Activated T-cell treated with anti-CD3 and anti-CD28 coated beads, Interleukin-2, amount 50 U/mL, for 4 hours (primary cell): ENCODE results near the gene SUGP2. TPM values are rescaled to one million over a fixed set of nuclear protein-coding genes. Genes with fewer than 3 reads are reported as not detected.

Experiments used
- ATAC-seq, 2 donors: fragments of 200-7000 bp; cut with Tn5 transposase; one replicate each; pipeline ENCODE4 v1.10.0; 2021
- DNase-seq: peaks from one replicate; pipeline ENCODE4 v3.0.0-alpha.2; 2020
- H3K27me3 Mint-ChIP-seq: one replicate; pipeline ENCODE4 v1.8.0; 2021; ENCODE audit warnings: low read depth, mixed read lengths
- H3K36me3 Mint-ChIP-seq: one replicate; pipeline ENCODE4 v1.8.0; 2022; ENCODE audit warnings: mixed read lengths; ENCODE audit not compliant: insufficient read depth
- H3K4me1 Mint-ChIP-seq: one replicate; pipeline ENCODE4 v1.8.0; 2021; ENCODE audit warnings: low read depth, mixed read lengths
- H3K4me3 Mint-ChIP-seq: one replicate; pipeline ENCODE4 v1.8.0; 2021; ENCODE audit warnings: mild to moderate bottlenecking, moderate library complexity, mixed read lengths
- H3K9me3 Mint-ChIP-seq: one replicate; pipeline ENCODE4 v1.8.0; 2021; ENCODE audit warnings: mixed read lengths
- total RNA-seq, 3 donors: library from RNA; stranded (reverse); gene quantifications; one replicate each; pipeline ENCODE4 v1.2.1, GENCODE V29; 2021

SUGP2 gene
- total RNA-seq, 3 donors from 2014 or later: 66.8 to 76.6 (median 71.8) TPM

- DNase-seq: no peak
- H3K4me3 Mint-ChIP-seq: no peak overlapping the region
- peaks cover 35% of the 10 kb centered on the region for H3K36me3 Mint-ChIP-seq
- H3K9me3 Mint-ChIP-seq: no peaks in the 10 kb centered on the region
- no peak for ATAC-seq
- H3K4me1 Mint-ChIP-seq: peaks cover 29% of the 10 kb centered on the region
- no peaks in the 10 kb centered on the region for H3K27me3 Mint-ChIP-seq
Observed at GRCh38 chr19:18998276-18998675, 35.0 kb downstream of the SUGP2 start.

GRCh38 chr19:18996796-18997394 is 36.4 kb downstream of the SUGP2 start:
- H3K4me1 Mint-ChIP-seq: peaks cover 29% of the 10 kb centered on the region
- no peak for DNase-seq
- ATAC-seq: no peak
- no peaks in the 10 kb centered on the region for H3K9me3 Mint-ChIP-seq
- no peak overlapping the region for H3K4me3 Mint-ChIP-seq
- peaks cover 40% of the 10 kb centered on the region for H3K36me3 Mint-ChIP-seq
- H3K27me3 Mint-ChIP-seq: no peaks in the 10 kb centered on the region

GRCh38 chr19:18996351-18996750 is 37.0 kb downstream of the SUGP2 start:
- Mint-ChIP-seq H3K27me3 (no peaks in the 10 kb centered on the region), H3K4me3 (no peak overlapping the region), H3K9me3 (no peaks in the 10 kb centered on the region), H3K36me3 (peaks cover 39% of the 10 kb centered on the region), H3K4me1 (peaks cover 25% of the 10 kb centered on the region)
- ATAC-seq: no peak
- no peak for DNase-seq

- no peak for DNase-seq
Observed at GRCh38 chr19:18995804-18996241, 37.5 kb downstream of the SUGP2 start.

GRCh38 chr19:18993115-18993514 is 40.2 kb downstream of the SUGP2 start:
- ATAC-seq (no peak), DNase-seq (no peak)
- H3K4me3 Mint-ChIP-seq: no peak overlapping the region
- H3K9me3 Mint-ChIP-seq: no peaks in the 10 kb centered on the region
- H3K36me3 Mint-ChIP-seq: peaks cover 30% of the 10 kb centered on the region
- no peaks in the 10 kb centered on the region for H3K4me1 Mint-ChIP-seq
- no peaks in the 10 kb centered on the region for H3K27me3 Mint-ChIP-seq

More at GRCh38 chr19:18995804-18996241, 37.5 kb downstream of the SUGP2 start:
- Mint-ChIP-seq H3K4me1 (peaks cover 22% of the 10 kb centered on the region), H3K36me3 (peaks cover 42% of the 10 kb centered on the region), H3K27me3 (no peaks in the 10 kb centered on the region), H3K4me3 (no peak overlapping the region), H3K9me3 (no peaks in the 10 kb centered on the region)
- ATAC-seq: peak in 1 of 2 donors; percentile 55

- DNase-seq (no peak), ATAC-seq (no peak)
- H3K9me3 Mint-ChIP-seq: no peaks in the 10 kb centered on the region
- no peaks in the 10 kb centered on the region for H3K4me1 Mint-ChIP-seq
- H3K4me3 Mint-ChIP-seq: no peak overlapping the region
- H3K36me3 Mint-ChIP-seq: peaks cover 28% of the 10 kb centered on the region
- no peaks in the 10 kb centered on the region for H3K27me3 Mint-ChIP-seq
Observed at GRCh38 chr19:18992696-18993095, 40.6 kb downstream of the SUGP2 start.

GRCh38 chr19:18991468-18991867 is 41.8 kb downstream of the SUGP2 start:
- DNase-seq: no peak
- Mint-ChIP-seq H3K36me3 (peaks cover 25% of the 10 kb centered on the region), H3K27me3 (no peaks in the 10 kb centered on the region), H3K9me3 (no peaks in the 10 kb centered on the region), H3K4me1 (no peaks in the 10 kb centered on the region), H3K4me3 (no peak overlapping the region)
- ATAC-seq: no peak

GRCh38 chr19:18991006-18991405 is 42.3 kb downstream of the SUGP2 start:
- Mint-ChIP-seq H3K4me1 (no peaks in the 10 kb centered on the region), H3K36me3 (peaks cover 25% of the 10 kb centered on the region), H3K4me3 (no peak overlapping the region), H3K27me3 (no peaks in the 10 kb centered on the region), H3K9me3 (no peaks in the 10 kb centered on the region)
- no peak for DNase-seq
- no peak for ATAC-seq

GRCh38 chr19:18990128-18990708 is 43.1 kb downstream of the SUGP2 start:
- Mint-ChIP-seq H3K9me3 (no peaks in the 10 kb centered on the region), H3K36me3 (peaks cover 23% of the 10 kb centered on the region), H3K4me1 (no peaks in the 10 kb centered on the region), H3K27me3 (no peaks in the 10 kb centered on the region), H3K4me3 (no peak overlapping the region)
- ATAC-seq (peak in 1 of 2 donors; percentile 27), DNase-seq (no peak)

- peaks cover 2% of the 10 kb centered on the region for H3K27me3 Mint-ChIP-seq
- DNase-seq (no peak), ATAC-seq (no peak)
- H3K4me1 Mint-ChIP-seq: no peaks in the 10 kb centered on the region
- no peaks in the 10 kb centered on the region for H3K9me3 Mint-ChIP-seq
- H3K4me3 Mint-ChIP-seq: no peak overlapping the region
- peaks cover 22% of the 10 kb centered on the region for H3K36me3 Mint-ChIP-seq
Observed at GRCh38 chr19:18989316-18989715, 44.0 kb downstream of the SUGP2 start.

- no peak overlapping the region for H3K4me3 Mint-ChIP-seq
- DNase-seq (no peak), ATAC-seq (no peak)
- H3K4me1 Mint-ChIP-seq: no peaks in the 10 kb centered on the region
- peaks cover 5% of the 10 kb centered on the region for H3K36me3 Mint-ChIP-seq
- H3K27me3 Mint-ChIP-seq: peaks cover 8% of the 10 kb centered on the region
- H3K9me3 Mint-ChIP-seq: no peaks in the 10 kb centered on the region
Observed at GRCh38 chr19:18987456-18987855, 45.9 kb downstream of the SUGP2 start.

- DNase-seq: no peak
- Mint-ChIP-seq H3K4me3 (no peak overlapping the region), H3K36me3 (no peaks in the 10 kb centered on the region), H3K27me3 (peaks cover 16% of the 10 kb centered on the region), H3K4me1 (no peaks in the 10 kb centered on the region), H3K9me3 (no peaks in the 10 kb centered on the region)
- no peak for ATAC-seq
Observed at GRCh38 chr19:18985257-18985656, 48.1 kb downstream of the SUGP2 start.

GRCh38 chr19:18984251-18984650 is 49.1 kb downstream of the SUGP2 start:
- ATAC-seq (no peak), DNase-seq (no peak)
- peaks cover 17% of the 10 kb centered on the region for H3K27me3 Mint-ChIP-seq
- no peak overlapping the region for H3K4me3 Mint-ChIP-seq
- no peaks in the 10 kb centered on the region for H3K9me3 Mint-ChIP-seq
- no peaks in the 10 kb centered on the region for H3K4me1 Mint-ChIP-seq
- no peaks in the 10 kb centered on the region for H3K36me3 Mint-ChIP-seq

- Mint-ChIP-seq H3K4me1 (no peaks in the 10 kb centered on the region), H3K27me3 (peaks cover 17% of the 10 kb centered on the region), H3K9me3 (no peaks in the 10 kb centered on the region), H3K4me3 (no peak overlapping the region), H3K36me3 (no peaks in the 10 kb centered on the region)
- ATAC-seq (no peak), DNase-seq (no peak)
Observed at GRCh38 chr19:18982669-18983068, 50.6 kb downstream of the SUGP2 start.

GRCh38 chr19:18980432-18981020 is 52.8 kb downstream of the SUGP2 start:
- ATAC-seq (no peak), DNase-seq (no peak)
- no peak overlapping the region for H3K4me3 Mint-ChIP-seq
- no peaks in the 10 kb centered on the region for H3K4me1 Mint-ChIP-seq
- H3K27me3 Mint-ChIP-seq: peaks cover 17% of the 10 kb centered on the region
- H3K36me3 Mint-ChIP-seq: no peaks in the 10 kb centered on the region
- H3K9me3 Mint-ChIP-seq: no peaks in the 10 kb centered on the region
